Measurements from ENCODE around the gene CHPF.

The CHPF gene

DNA sequence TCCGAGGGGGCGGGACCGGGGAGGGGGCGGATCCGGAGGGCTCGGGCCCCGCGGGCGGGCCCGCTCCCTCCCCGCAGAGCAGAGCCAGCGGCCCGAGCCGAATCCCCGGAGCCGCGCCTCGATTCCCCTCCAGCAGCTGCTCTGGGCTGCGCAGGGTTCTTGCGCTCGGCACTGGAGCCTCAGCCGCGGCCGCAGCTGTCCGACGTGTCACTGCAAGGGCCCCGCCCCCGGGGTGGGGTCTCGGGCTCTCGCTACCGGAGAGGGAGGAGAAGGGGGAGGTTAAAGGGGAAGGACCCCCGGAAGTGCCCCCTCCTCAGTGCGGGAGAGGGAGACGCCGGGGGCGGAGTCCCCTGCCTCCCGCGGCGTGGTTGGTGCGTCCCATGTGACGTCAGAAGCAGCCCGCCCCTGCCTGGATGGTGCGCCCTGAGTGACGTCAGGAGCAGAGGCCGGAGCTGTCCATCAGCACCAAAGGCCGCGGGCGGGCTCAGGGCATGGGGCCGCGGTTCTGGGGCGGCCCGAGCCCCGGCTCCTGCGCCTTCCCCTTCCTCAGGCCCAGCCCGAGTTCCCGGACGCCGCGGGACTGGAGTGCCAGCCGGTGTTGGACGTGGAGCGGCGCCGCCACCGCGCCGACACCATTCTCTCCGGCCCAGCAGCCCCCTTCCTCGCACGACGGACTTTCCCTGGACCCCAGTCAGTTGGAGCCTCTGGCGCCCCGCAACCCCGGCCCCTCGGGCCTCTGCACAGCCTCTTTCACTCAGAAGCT lies at the start of gene CHPF, which contains the start of gene TMEM198 (continued):
- TF ChIP-seq TCF7L2 (IDR thresholded peaks at IDR 0.05; ENCODE audit: borderline replicate concordance, low read depth, low read length) (no peak), ZNF561 (tag by site-specific recombination; IDR thresholded peaks at IDR 0.05; ENCODE audit: borderline replicate concordance) (peak; percentile 45; the same call in 1 of the 2 replicates), ZNF658 (tag by site-specific recombination; IDR thresholded peaks at IDR 0.05) (no peak), ZNF311 (tag by site-specific recombination; IDR thresholded peaks at IDR 0.05; ENCODE audit: borderline replicate concordance) (no peak), KLF9 (tag by site-specific recombination; IDR thresholded peaks at IDR 0.05; ENCODE audit: low read depth) (peak; percentile 89), ZXDB (tag by site-specific recombination; IDR thresholded peaks at IDR 0.05) (peak; percentile 65), OSR2 (tag by site-specific recombination; IDR thresholded peaks at IDR 0.05) (peak; percentile 53; the same call in 1 of the 2 replicates), ZNF837 (tag by site-specific recombination; IDR thresholded peaks at IDR 0.05) (no peak), ZIC2 (tag by site-specific recombination; IDR thresholded peaks at IDR 0.05) (peak; percentile 44), ZSCAN16 (tag by site-specific recombination; IDR thresholded peaks at IDR 0.05) (no peak), SCRT2 (tag by site-specific recombination; IDR thresholded peaks at IDR 0.05) (no peak), ZNF416 (tag by site-specific recombination; IDR thresholded peaks at IDR 0.05) (no peak), GLI2 (tag by site-specific recombination; IDR thresholded peaks at IDR 0.05; ENCODE audit: borderline replicate concordance, low read depth) (no peak), ZFP41 (tag by site-specific recombination; IDR thresholded peaks at IDR 0.05; ENCODE audit: borderline replicate concordance) (no peak), ZNF544 (tag by site-specific recombination; IDR thresholded peaks at IDR 0.05) (no peak), ZNF514 (tag by site-specific recombination; IDR thresholded peaks at IDR 0.05) (no peak), ZBTB8A (tag by site-specific recombination; IDR thresholded peaks at IDR 0.05) (peak; percentile 80), SCRT1 (tag by site-specific recombination; IDR thresholded peaks at IDR 0.05; ENCODE audit: borderline replicate concordance) (no peak), ZNF350 (tag by site-specific recombination; IDR thresholded peaks at IDR 0.05) (no peak), ZNF10 (tag by site-specific recombination; IDR thresholded peaks at IDR 0.05) (no peak), EGR2 (tag by site-specific recombination; IDR thresholded peaks at IDR 0.05; ENCODE audit: low read depth) (peak; percentile 26; the same call in 1 of the 2 replicates), ZNF621 (tag by site-specific recombination; IDR thresholded peaks at IDR 0.05) (no peak)
- TF ChIP-seq, protein P1, sequence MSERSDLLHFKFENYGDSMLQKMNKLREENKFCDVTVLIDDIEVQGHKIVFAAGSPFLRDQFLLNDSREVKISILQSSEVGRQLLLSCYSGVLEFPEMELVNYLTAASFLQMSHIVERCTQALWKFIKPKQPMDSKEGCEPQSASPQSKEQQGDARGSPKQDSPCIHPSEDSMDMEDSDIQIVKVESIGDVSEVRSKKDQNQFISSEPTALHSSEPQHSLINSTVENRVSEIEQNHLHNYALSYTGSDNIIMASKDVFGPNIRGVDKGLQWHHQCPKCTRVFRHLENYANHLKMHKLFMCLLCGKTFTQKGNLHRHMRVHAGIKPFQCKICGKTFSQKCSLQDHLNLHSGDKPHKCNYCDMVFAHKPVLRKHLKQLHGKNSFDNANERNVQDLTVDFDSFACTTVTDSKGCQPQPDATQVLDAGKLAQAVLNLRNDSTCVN (tag by site-specific recombination; optimal IDR thresholded peaks at IDR 0.05) = peak; percentile 77
- TF ChIP-seq, protein P2, sequence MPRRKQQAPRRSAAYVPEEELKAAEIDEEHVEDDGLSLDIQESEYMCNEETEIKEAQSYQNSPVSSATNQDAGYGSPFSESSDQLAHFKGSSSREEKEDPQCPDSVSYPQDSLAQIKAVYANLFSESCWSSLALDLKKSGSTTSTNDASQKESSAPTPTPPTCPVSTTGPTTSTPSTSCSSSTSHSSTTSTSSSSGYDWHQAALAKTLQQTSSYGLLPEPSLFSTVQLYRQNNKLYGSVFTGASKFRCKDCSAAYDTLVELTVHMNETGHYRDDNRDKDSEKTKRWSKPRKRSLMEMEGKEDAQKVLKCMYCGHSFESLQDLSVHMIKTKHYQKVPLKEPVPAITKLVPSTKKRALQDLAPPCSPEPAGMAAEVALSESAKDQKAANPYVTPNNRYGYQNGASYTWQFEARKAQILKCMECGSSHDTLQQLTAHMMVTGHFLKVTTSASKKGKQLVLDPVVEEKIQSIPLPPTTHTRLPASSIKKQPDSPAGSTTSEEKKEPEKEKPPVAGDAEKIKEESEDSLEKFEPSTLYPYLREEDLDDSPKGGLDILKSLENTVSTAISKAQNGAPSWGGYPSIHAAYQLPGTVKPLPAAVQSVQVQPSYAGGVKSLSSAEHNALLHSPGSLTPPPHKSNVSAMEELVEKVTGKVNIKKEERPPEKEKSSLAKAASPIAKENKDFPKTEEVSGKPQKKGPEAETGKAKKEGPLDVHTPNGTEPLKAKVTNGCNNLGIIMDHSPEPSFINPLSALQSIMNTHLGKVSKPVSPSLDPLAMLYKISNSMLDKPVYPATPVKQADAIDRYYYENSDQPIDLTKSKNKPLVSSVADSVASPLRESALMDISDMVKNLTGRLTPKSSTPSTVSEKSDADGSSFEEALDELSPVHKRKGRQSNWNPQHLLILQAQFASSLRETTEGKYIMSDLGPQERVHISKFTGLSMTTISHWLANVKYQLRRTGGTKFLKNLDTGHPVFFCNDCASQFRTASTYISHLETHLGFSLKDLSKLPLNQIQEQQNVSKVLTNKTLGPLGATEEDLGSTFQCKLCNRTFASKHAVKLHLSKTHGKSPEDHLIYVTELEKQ (tag by site-specific recombination; IDR thresholded peaks at IDR 0.05; ENCODE audit: borderline replicate concordance) = no peak
- TF ChIP-seq, protein P3, sequence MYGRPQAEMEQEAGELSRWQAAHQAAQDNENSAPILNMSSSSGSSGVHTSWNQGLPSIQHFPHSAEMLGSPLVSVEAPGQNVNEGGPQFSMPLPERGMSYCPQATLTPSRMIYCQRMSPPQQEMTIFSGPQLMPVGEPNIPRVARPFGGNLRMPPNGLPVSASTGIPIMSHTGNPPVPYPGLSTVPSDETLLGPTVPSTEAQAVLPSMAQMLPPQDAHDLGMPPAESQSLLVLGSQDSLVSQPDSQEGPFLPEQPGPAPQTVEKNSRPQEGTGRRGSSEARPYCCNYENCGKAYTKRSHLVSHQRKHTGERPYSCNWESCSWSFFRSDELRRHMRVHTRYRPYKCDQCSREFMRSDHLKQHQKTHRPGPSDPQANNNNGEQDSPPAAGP (tag by site-specific recombination; IDR thresholded peaks at IDR 0.05) = peak; percentile 44
- TF ChIP-seq, protein P4, sequence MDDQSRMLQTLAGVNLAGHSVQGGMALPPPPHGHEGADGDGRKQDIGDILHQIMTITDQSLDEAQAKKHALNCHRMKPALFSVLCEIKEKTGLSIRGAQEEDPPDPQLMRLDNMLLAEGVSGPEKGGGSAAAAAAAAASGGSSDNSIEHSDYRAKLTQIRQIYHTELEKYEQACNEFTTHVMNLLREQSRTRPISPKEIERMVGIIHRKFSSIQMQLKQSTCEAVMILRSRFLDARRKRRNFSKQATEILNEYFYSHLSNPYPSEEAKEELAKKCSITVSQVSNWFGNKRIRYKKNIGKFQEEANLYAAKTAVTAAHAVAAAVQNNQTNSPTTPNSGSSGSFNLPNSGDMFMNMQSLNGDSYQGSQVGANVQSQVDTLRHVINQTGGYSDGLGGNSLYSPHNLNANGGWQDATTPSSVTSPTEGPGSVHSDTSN (CRISPR knock-in tag; IDR thresholded peaks at IDR 0.05) = peak; percentile 75; the same call in 1 of the 2 replicates
- TF ChIP-seq, protein P5, sequence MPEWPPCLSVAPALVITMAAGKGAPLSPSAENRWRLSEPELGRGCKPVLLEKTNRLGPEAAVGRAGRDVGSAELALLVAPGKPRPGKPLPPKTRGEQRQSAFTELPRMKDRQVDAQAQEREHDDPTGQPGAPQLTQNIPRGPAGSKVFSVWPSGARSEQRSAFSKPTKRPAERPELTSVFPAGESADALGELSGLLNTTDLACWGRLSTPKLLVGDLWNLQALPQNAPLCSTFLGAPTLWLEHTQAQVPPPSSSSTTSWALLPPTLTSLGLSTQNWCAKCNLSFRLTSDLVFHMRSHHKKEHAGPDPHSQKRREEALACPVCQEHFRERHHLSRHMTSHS (tag by site-specific recombination; IDR thresholded peaks at IDR 0.05) = no peak
- TF ChIP-seq, protein P6, sequence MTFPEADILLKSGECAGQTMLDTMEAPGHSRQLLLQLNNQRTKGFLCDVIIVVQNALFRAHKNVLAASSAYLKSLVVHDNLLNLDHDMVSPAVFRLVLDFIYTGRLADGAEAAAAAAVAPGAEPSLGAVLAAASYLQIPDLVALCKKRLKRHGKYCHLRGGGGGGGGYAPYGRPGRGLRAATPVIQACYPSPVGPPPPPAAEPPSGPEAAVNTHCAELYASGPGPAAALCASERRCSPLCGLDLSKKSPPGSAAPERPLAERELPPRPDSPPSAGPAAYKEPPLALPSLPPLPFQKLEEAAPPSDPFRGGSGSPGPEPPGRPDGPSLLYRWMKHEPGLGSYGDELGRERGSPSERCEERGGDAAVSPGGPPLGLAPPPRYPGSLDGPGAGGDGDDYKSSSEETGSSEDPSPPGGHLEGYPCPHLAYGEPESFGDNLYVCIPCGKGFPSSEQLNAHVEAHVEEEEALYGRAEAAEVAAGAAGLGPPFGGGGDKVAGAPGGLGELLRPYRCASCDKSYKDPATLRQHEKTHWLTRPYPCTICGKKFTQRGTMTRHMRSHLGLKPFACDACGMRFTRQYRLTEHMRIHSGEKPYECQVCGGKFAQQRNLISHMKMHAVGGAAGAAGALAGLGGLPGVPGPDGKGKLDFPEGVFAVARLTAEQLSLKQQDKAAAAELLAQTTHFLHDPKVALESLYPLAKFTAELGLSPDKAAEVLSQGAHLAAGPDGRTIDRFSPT (tag by site-specific recombination; IDR thresholded peaks at IDR 0.05) = peak; percentile 52; the same call in 1 of the 2 replicates

Measured in HEK293 (cell line).